ENCODE data around the gene CCDC85C.
A peak's percentile ranks its signal among the peaks of the same experiment; 100 is the strongest.
"Not testable (repeated sequence)": the region's sequence is repeated elsewhere in the genome, so short reads cannot be mapped to it uniquely, and the experiment has no call there.

The CCDC85C gene

GRCh38 chr14:99603471-99604277 is at the start of gene CCDC85C:
CCDC85C (minus strand) TSS chr14:99604207; CDS start chr14:99603959, 248 bp downstream.
- no peak for DNase-seq

- DNase-seq: no peak
Measured at GRCh38 chr14:99651953-99652746, 48.1 kb upstream of the CCDC85C start.

- DNase-seq: no peak
Measured at GRCh38 chr14:99650189-99650588, 46.2 kb upstream of the CCDC85C start.

GRCh38 chr14:99649643-99650042 is 45.6 kb upstream of the CCDC85C start:
- DNase-seq: no peak

DNA sequence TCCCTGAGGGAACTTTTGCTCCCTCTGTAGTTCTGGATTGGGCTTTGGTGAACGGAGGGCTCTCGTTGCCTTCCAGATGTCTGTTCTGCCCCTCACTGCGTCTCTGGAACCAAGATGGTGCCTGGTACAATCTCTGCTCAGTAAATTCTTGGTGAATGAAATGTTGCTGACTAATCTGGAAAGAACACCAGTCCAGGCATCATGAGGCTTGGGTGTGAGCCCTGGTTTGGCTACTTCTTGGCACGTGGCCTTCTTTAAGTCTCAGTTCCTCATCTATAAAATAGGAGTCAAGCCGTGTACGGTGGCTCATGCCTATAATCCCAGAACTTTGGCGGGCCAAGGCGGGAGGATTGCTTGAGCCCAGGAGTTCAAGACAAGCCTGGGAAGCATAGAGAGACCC is 45.2 kb upstream of the CCDC85C start:
- no peak for DNase-seq

DNA sequence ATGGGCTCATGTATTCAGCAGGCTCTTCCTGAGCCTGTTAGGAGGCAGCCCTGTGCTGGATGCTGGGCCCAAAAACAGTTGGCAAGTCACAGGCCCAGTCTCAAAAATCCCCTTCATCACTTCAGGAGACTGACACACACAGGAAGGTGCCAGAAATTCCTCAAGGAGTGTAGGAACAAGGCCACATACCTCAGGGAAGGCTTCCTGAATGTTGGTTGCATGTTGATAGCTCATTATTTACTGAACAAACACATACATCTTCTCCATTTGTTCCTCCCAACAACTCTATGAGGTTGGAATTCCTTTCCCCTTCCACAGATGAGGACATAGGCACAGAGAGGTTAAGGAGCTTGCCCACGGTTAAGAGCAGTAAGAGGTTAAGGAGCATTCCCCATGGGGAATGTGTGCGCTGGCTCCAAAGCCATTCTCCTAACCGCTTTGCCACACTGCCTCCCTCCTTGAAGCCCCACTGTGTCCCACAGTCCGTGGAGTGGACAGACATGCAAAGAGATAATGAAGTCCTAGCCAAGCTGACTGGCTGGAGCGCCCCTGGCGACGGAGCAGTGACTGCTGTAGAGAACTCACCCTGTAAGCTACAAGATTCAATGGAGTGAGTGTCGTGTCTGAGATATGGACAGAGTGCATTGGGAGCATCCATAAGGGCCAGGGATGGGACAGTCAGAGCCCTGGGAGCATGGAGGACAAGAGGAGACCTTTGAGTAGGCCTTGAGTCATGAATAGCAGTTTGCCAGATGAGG is 44.2 kb upstream of the CCDC85C start:
- no peak for DNase-seq

DNA sequence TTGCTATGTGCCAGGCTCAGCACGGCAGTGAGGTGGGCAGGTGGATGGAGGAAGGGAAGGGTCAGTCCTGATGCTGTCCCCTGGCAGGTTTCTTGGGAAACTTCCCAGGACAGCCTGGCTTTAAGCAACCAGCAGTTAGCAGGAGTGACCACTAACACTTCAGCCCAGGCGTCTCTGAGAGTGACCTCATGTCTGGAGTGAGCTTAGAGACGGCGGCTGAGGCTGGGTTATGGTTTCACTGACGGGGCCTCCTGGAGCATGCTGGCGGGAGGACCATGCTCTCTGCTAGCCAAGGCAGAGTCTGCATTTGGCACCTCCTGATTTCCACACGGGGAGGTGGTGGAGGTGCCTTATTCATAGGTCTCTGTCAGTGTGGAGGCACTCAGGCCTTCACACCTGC is 43.4 kb upstream of the CCDC85C start:
- DNase-seq: no peak

GRCh38 chr14:99645545-99646505 is 41.8 kb upstream of the CCDC85C start:
- DNase-seq: no peak

GRCh38 chr14:99644723-99645544 is 40.9 kb upstream of the CCDC85C start, which contains the start of gene HHIPL1:
HHIPL1 (plus strand) TSS chr14:99645129; CDS start chr14:99645208, 79 bp downstream.
- no peak for DNase-seq

GRCh38 chr14:99644035-99644587 is 40.1 kb upstream of the CCDC85C start:
- no peak for DNase-seq

DNA sequence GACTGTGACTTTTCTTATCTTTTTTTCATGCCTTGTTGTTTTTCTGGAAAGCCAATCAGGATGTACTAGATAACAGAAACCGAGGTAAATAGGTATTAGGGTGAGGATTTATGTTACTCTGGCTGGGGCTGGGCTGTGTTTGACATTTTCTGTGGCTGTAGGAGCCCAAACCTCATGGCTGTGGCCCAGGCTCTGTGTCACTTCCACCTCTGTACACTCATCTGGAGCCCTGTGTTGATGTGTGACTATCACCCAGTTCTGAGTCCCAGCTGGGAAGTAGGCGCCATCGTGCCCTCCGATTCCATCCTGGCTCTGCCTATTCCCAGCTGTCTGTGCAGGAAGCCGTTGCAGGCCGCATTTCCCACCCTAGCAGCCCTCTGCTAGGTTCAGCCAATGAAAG is 39.3 kb upstream of the CCDC85C start:
- no peak for DNase-seq

GRCh38 chr14:99642771-99643170 is 38.8 kb upstream of the CCDC85C start:
- not testable (repeated sequence) for DNase-seq

- no peak for DNase-seq
Measured at GRCh38 chr14:99637624-99638023, 33.6 kb upstream of the CCDC85C start.

- DNase-seq: no peak
Measured at GRCh38 chr14:99636487-99636886, 32.5 kb upstream of the CCDC85C start.

- no peak for DNase-seq
Measured at GRCh38 chr14:99635116-99635515, 31.1 kb upstream of the CCDC85C start.

- DNase-seq: peak; percentile 43
Measured at GRCh38 chr14:99634443-99634842, 30.4 kb upstream of the CCDC85C start.

DNA sequence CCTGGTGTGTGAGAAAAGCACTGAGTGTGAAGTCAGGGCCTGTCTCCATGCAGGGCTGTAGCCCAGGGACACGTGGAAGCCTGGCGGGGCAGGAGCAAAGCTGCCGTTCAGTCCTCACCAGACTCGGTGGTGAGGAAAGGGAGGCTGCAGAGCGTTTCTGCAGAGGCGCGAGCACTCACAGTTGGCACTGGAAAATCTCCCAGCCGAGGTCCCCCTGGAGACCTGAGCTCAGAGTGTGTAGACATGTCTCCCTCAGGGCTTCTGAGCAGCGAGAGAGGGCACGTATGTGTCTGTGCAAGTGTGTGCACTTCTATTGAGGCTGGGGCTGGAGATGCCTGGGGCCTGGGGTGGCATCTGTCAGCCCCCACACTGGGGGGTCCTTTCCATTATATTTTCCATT is 29.9 kb upstream of the CCDC85C start:
- DNase-seq: no peak

GRCh38 chr14:99633141-99633540 is 29.1 kb upstream of the CCDC85C start:
- peak; percentile 43 for DNase-seq

DNA sequence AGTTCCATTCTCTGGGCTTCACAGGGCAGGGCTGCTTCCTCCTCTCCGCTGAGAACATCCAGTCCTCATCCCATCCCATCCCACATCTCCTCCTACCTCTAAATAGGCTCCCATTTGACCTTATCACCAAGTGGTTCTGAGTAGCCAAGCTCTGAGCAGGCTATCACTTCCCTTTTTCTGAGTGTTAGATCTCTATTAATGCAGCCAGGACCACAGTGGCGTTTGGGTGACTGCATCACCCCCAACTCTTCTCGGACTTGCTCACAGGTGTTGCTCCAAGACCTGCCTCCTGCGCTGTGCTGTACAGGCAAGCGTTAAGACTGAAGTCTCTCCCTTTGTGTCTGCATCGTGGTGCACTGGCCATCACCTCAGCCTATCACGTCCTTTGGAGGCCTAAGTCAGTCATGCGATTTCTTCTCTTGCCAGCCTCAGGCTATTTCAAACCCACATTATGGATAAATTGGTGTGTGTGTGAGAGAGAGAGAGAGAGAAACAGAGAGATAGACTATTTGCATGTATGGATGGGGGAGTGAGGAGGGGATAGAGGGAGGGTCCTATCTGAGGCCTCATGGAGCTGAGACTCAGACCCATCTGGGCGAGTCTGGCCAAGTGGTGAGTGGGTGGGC is 28.5 kb upstream of the CCDC85C start:
- DNase-seq: peak; percentile 38

DNA sequence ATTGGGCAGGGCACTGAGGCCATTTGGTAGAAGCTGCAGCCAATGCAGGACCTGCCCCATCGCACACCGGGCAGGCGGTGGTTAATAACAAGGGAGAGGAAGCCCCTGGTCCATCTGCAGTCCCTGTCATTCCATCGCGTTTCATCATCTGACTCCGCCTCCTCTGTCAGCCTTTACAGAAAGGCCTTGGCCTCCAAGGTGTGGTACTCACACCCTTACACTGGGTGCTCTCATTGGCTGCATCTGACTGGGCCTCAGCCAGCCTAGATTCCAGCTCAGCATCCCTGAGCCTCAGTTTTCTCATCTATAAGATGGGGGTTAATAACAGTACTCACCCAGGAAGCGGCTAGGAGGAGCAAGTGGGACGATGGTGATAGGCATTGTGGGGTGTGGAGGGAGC is 26.2 kb upstream of the CCDC85C start:
- no peak for DNase-seq
